ENCODE data around the gene PMEL.
A peak's percentile ranks its signal among the peaks of the same experiment; 100 is the strongest.
"Not testable (repeated sequence)": the region's sequence is repeated elsewhere in the genome, so short reads cannot be mapped to it uniquely, and the experiment has no call there.

The PMEL gene

GRCh38 chr12:55983232-55983842 is 17.5 kb upstream of the PMEL start:
- DNase-seq (ENCODE audit: low read depth), result no peak

- DNase-seq (ENCODE audit: low read depth), result no peak
These were observed 16.6 kb upstream of the PMEL start for GRCh38 chr12:55982319-55982936.

GRCh38 chr12:55981882-55982281 is 16.0 kb upstream of the PMEL start:
- DNase-seq (ENCODE audit: low read depth), result not testable (repeated sequence)

- DNase-seq (ENCODE audit: low read depth), result no peak
These were observed 13.2 kb upstream of the PMEL start for GRCh38 chr12:55979069-55979468.

GRCh38 chr12:55978393-55978792 is 12.6 kb upstream of the PMEL start:
- no peak for DNase-seq (ENCODE audit: low read depth)

- no peak for DNase-seq (ENCODE audit: low read depth)
These were observed 8.5 kb upstream of the PMEL start for GRCh38 chr12:55974308-55974730.

- DNase-seq (ENCODE audit: low read depth), result peak; percentile 100
These were observed 7.9 kb upstream of the PMEL start, which contains the start of gene RAB5B for GRCh38 chr12:55973599-55974307. Gene RAB5B, plus strand, starts transcription at chr12:55974078. Its CDS starts 12,883 bp downstream, at chr12:55986961.

- no peak for DNase-seq (ENCODE audit: low read depth)
These were observed 7.2 kb upstream of the PMEL start for GRCh38 chr12:55972911-55973598.

GRCh38 chr12:55972456-55972855 is 6.6 kb upstream of the PMEL start:
- no peak for DNase-seq (ENCODE audit: low read depth)

GRCh38 chr12:55972042-55972441 is 6.2 kb upstream of the PMEL start:
- DNase-seq (ENCODE audit: low read depth), result peak; percentile 51

GRCh38 chr12:55970775-55971174 is 4.9 kb upstream of the PMEL start:
- DNase-seq (ENCODE audit: low read depth), result no peak

- no peak for DNase-seq (ENCODE audit: low read depth)
These were observed 3.5 kb upstream of the PMEL start for GRCh38 chr12:55969356-55969755.

- DNase-seq (ENCODE audit: low read depth), result no peak
These were observed 803 bp upstream of the PMEL start, which contains the start of gene CDK2 for GRCh38 chr12:55966408-55967281. Gene CDK2, plus strand, starts transcription at chr12:55966830. Its CDS starts 179 bp downstream, at chr12:55967009.

- DNase-seq (ENCODE audit: low read depth), result no peak
These were observed 602 bp downstream of the PMEL start for GRCh38 chr12:55965240-55965639.

- no peak for DNase-seq (ENCODE audit: low read depth)
These were observed 2.1 kb downstream of the PMEL start for GRCh38 chr12:55963760-55964159.

- no peak for DNase-seq (ENCODE audit: low read depth)
These were observed 8.6 kb downstream of the PMEL start for GRCh38 chr12:55957106-55957859.

GRCh38 chr12:55955800-55956508 is 9.9 kb downstream of the PMEL start:
- no peak for DNase-seq (ENCODE audit: low read depth)

GRCh38 chr12:55955344-55955743 is 10.5 kb downstream of the PMEL start:
- DNase-seq (ENCODE audit: low read depth), result no peak

GRCh38 chr12:55946553-55946952 is 19.3 kb downstream of the PMEL start:
- DNase-seq (ENCODE audit: low read depth), result no peak

- DNase-seq (ENCODE audit: low read depth), result no peak
These were observed 23.2 kb downstream of the PMEL start for GRCh38 chr12:55942577-55943136.

Data from GM04503 (cell line).